HL-60/S4 (cell line): ENCODE results near the gene OTUD7B.

Source experiments
- in situ Hi-C: fragments of 300-500 bp; cut with MboI; formaldehyde crosslinking; loops from 2 replicates; pipeline ENCODE4 v1.14.3; 2022; ENCODE audit warnings: low sequenced_read_pairs

Gene OTUD7B

DNA sequence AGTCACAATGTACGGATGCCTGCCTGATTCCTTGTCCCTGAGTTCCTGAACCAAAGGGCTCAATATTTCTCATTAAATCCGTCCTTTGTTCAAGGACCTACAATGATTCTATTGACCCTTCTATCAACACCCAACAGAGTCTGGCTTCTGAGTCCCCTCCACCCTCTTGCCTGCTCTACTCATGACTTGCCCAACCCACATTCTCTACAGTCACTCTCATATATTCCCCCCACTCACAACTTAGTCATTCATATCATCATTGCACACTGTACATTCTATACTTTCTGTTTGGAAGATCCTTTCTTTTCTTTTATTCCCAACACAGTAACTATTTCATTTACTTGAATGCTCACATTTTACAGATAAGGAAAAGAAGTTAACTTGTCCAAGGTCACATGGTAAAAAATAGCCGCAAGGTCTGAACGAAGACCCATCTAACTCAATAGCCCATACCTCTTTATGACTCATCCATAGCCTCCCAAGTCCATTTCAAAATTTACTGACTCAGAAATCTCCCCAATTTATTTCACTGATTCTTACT is 3.6 kb downstream of the OTUD7B start:
- in situ Hi-C loops: loop anchor here (25.0 kb wide), 1 partner anchor 95 kb away; the partner anchor contains the start of gene SV2A

DNA sequence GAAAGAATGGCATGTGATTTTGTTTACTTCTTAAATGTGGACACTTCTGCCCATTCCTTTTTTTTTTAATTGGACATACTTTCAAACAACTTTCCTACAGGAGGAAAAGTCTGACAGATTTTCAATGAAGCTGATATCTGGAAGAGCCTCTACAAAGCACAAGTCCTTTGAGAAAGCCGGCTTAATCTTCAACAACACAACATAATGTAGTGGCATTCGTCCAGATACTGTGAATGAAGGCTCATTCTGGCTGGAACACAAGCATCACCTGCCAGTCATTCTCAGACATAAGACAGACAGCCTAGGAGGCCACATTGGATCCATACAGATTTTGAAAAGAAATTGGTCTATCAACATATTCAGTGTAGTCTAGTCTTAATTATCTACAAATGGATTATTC is 4.9 kb downstream of the OTUD7B start:
- in situ Hi-C loops: loop anchor here (25.0 kb wide), 1 partner anchor 93 kb away; the partner anchor contains the start of gene SV2A

GRCh38 chr1:150003801-150004200 is 6.7 kb downstream of the OTUD7B start:
- in situ Hi-C loops: loop anchor here (25.0 kb wide), 1 partner anchor 92 kb away; the partner anchor contains the start of gene SV2A

DNA sequence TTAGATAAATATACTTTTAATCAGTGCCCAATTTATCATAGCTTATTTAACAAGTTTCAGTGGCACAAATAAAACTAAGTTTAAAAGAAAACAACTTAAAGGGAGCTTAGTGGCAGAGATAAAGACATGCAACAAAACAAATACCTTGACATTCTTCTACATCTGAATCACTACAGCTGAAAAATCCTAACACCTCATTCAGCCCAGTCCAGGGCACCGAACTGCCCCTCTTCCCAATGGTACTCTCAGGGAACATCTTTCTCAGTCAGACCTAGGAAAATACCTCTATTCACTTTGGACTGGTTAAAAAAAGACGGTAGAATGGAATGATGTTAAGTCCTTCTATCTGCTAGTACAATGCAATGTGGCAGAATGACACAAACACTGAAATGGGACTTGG is 8.3 kb downstream of the OTUD7B start:
- in situ Hi-C loops: loop anchor here (25.0 kb wide), 1 partner anchor 90 kb away; the partner anchor contains the start of gene SV2A

DNA sequence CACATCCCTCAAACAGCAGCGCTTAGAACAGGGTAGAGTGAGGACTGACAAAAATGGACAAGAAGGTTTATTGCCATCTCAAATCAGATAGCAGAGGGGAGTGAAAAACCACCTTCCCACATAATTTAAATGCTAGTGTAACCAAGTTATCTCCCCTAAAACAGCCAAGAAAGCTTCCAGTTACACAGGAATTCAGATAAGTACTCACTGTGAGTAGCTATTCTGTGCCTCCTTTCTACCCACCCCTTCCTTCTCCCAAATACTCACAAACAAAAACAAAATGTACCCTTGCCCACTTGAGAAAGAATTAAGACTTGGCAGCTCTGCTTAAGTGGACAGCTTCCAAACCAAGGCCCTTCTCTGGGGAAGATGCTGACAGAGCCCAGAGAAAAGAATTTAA is 9.1 kb downstream of the OTUD7B start:
- in situ Hi-C loops: loop anchor here (25.0 kb wide), 1 partner anchor 89 kb away; the partner anchor contains the start of gene SV2A

DNA sequence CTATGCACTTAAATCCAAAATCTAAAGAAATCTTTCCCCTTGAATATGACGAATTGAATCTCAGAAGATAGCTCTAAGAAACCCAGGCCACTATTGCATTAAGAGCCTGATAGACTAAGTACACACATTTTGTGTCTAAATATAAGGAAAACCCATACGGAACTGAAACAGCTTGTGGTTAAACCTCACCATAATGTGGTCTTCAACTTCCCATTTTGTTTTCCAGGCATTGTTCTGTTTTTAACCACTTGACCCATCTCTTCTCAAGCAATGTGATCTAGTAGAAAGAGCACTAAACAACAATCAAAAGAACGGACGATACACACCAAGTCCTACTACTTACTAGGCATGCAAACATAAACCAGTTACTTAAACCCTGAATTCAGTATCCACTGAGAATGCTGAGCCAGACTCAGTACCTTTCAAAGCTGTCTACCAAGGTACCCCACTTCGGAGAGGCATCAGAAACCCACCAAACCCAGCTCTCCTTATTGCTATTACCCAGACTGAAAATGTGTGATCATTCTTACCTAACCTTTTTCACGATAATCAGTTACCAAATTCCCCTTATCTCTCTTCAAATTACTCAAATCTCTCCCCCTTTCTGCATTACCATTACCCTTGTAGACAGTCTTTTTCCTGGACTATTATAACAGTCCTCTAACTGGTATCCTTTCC is 12.8 kb downstream of the OTUD7B start:
- in situ Hi-C loops: no loop called here

DNA sequence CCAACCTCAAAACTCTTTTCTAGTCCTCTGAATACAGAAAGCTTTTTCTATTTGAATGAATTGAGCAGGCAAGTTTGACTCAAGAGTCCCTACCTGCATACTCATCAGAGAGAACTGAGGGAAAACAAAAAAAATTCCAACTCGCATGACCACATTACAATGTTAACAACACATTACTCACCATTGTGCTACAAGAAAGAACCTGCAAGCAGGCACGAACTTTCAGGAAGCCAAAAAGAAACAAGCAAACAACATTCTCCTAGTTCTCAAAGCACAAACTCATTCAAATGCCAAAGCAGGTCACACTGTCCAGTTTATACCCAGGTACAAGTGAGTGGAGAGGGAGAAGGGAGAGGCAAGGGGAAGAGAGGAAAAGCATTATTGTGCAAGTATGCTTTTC is 14.6 kb downstream of the OTUD7B start:
- in situ Hi-C loops: no loop called here

DNA sequence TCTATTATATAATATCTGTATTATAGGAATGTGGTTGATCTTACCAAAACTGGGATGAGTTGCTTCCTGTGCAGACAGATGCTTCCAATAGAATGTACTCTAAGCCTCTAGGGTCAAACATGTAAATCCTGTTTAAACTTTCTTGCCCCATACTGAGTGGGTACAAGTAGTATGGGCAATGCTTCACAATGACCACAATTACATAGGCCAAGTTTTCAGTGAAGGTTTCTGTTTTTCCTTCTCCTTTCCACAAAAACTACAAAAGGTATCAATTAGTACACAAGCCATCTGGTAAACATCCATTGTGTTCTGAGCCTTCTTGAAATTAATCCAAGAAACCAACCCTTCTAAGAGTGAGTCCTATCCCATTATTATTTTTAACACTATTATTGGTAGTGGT is 16.8 kb downstream of the OTUD7B start:
- in situ Hi-C loops: no loop called here

- in situ Hi-C loops: no loop called here
These were observed 17.3 kb downstream of the OTUD7B start for GRCh38 chr1:149993181-149993580.

DNA sequence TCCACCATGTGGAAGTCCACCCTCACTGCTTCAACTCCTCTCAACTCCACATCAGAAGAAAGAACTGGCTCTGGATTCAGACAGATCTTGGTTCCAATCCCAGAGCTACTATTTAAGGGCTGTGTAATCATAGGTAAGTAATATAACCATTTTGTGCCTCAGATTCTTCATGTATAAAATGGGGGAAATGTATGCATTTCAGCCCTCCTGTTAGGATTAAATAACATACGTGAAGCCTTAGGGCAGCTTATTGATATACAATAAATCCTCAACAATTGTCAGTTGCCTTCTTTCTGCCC is 23.3 kb downstream of the OTUD7B start:
- in situ Hi-C loops: no loop called here

- in situ Hi-C loops: no loop called here
These were observed 23.8 kb downstream of the OTUD7B start for GRCh38 chr1:149986486-149987296.

- in situ Hi-C loops: no loop called here
These were observed 30.5 kb downstream of the OTUD7B start for GRCh38 chr1:149979972-149980540.

DNA sequence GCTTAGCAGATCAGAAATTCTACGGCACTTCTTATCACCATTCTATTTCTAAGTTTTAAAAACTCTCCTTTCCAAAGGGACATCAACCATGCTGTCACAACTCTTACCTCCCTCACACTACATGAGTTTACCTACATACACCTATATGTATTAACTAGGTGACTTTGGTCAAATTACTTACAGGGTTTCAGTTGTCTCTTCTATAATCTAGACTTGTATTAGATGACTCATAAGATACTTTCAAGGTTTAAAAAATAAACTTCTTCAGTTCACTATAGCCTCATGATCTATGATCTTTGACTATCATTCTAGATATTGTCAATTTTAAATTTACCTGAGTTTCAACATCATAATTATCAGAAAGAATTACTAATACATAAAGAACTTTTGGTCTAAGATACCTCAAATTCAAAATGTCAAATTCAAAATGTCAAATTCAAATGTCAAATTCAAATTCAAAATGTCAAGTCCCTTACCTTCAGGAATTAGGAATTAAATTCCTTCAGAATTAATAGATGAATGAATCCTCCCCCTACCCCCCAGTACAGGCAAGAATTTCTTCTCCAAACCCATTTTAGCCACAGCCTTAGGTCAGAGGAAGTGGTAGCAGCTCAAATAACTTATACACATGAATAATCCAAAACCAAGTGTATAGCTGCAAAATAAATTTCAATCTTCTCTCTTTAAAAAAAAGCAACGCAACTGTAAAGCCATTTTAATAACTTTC is 31.1 kb downstream of the OTUD7B start:
- in situ Hi-C loops: no loop called here

DNA sequence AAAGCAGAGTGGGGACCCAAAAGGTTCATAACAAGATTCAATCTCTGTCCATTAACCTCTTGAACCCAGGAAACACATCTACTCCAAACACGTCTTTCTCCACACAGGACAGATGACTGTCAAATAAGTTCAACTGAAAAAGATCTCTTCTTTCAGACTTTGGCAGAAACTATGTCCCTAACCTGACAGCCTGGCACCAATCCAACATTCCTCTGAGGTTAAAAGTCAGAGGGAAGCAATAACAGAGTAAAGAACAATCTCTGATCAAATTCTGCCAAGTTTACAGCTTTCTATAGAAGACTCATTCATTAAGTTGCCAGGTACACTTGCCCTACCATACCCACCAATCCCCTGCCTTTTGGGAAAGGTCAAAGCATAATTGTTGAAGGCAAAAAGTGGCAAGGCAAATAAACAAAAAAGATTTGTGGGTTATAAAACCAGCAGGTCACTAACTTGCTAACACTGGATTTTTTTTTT is 31.9 kb downstream of the OTUD7B start:
- in situ Hi-C loops: no loop called here

DNA sequence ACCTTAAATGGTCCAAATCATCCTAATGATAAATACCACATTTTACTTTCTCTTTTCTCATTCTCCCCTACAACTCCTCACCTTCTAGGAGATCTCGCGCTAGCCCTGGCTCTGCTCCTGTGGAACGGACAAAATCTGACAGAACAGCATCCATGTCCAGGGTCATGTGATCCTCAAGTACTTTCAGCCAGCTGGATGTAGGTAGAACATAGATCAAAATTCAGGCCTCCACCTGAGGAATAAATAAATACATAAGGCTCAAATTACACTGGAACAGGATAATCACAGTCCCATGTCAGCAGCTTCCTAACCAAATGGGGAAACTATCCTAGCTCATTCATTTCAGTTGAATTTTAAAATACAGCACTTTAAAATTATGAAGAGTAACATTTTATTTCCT is 33.2 kb downstream of the OTUD7B start:
- in situ Hi-C loops: no loop called here

GRCh38 chr1:149972547-149972946 is 38.0 kb downstream of the OTUD7B start:
- in situ Hi-C loops: no loop called here

DNA sequence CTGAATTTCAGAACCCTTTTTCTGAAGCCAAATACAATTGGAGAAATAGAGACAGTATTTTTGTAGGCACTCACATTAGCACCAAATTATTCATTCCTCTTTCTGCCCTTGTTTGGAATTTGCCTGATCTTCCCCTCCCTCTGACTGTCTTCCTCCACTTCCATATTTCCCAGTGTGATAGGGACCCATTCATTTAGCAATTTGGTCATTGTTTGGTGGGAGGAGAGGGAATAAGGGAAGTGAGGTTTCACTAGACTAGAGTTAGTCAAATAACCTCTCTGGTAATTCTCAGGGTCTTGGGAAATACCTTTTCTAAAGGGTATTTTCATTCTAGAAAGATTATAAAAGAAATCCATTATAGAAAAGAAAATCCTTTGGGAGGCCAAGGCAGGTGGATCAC is 42.9 kb downstream of the OTUD7B start:
- in situ Hi-C loops: no loop called here

DNA sequence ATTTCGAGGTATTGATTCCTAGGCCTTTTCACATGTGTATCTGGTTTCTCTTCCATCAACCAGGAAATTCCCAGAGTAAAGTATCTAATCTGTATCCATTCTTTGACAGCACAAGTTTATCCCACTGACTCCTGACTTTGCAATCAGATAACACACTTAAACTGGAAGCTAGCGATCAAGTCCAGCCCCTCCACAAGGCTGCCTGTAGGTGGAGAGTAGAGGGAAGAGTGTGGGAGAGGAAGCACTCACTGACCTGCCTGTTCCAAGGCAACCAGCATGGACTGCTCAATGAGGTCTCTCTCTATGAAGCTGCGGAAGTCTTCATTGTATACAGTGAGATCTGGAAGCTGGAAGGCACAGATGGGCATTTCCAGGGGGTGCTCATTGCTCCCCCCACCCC is 43.5 kb downstream of the OTUD7B start:
- in situ Hi-C loops: no loop called here

- in situ Hi-C loops: no loop called here
These were observed 44.1 kb downstream of the OTUD7B start for GRCh38 chr1:149966405-149966804.

DNA sequence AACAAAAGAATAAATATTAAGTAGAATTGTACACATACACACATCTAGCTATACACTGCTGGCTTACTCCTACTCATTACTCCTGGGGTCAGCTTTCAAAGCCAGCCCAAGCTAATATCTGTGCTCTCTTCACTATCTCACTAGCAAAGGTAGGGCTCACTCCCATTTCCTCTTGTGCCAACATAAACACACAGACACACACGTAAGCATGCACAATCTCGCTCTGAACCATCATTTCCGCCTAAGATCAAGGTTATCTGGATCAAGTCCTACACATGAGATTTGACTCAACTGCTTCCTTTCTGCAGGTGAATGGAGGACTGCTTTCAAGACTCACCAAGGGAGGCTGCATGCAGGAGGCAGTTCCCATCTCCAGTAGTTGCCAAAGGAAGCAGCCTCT is 45.1 kb downstream of the OTUD7B start:
- in situ Hi-C loops: no loop called here

DNA sequence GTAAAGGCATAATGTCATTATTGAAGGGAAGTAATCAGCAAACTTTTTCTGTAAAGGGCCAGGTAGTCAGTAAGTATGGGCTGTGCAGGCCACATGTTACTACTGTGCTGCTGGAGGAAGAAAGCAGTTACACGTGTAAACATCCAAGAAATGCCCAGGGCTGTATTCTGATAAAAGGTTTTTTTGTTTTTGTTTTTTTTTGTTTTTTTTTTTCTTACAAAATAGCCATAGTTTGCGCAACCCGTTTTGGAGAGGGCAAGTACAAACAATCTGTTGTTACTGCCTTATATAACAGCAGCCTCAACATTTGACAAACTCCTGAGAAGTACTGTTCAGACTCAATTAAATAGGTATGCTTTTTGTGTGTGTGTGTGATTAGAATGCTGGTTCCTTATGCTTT is 47.2 kb downstream of the OTUD7B start:
- in situ Hi-C loops: no loop called here
